Tibial nerve (tissue), 4 donors: Measurements from ENCODE around the gene DFFB. TPM values are rescaled to one million over a fixed set of nuclear protein-coding genes. Genes with fewer than 3 reads are reported as not detected.

Experiments used
- DNase-seq, 2 donors: peaks; one replicate each; pipeline ENCODE4 v3.0.0-alpha.2; 2019; ENCODE audit warnings: low spot score in 2 of 2
- H3K27ac ChIP-seq, 4 donors: fragments of 200-600 bp; sonication (generic) in 3 of 4; one replicate each; pipeline ENCODE4 v1.5.1; 2017 to 2019; ENCODE audit warnings: mild to moderate bottlenecking in 1 of 4
- H3K27me3 ChIP-seq, 2 donors: fragments of 200-600 bp; sonication (generic) in 1 of 2; one replicate each; pipeline versions ENCODE4 v1.5.1 to v1.6.0; 2017 to 2019
- H3K36me3 ChIP-seq, 3 donors: fragments of 200-600 bp; sonication (generic); one replicate each; pipeline ENCODE4 v1.5.1; 2018 to 2019
- H3K4me1 ChIP-seq, 4 donors: fragments of 200-600 bp; sonication (generic) in 3 of 4; one replicate each; pipeline ENCODE4 v1.5.1; 2017 to 2019
- H3K4me3 ChIP-seq, 4 donors: fragments of 200-600 bp; sonication (generic) in 3 of 4; one replicate each; pipeline ENCODE4 v1.5.1; 2017 to 2019; ENCODE audit warnings: mild to moderate bottlenecking in 1 of 4, moderate library complexity in 1 of 4
- H3K9me3 ChIP-seq, 4 donors: fragments of 200-600 bp; sonication (generic) in 3 of 4; one replicate each; pipeline ENCODE4 v1.5.1; 2017 to 2019
- EP300 ChIP-seq, 2 donors: sonication (generic); formaldehyde crosslinking; IDR thresholded peaks; one replicate each; pipeline ENCODE4 v1.6.1; 2017; ENCODE audit warnings: antibody characterized with exemption in 2 of 2, mild to moderate bottlenecking in 1 of 2
- POLR2A ChIP-seq, 2 donors: fragments of 450-650 bp; IDR thresholded peaks; one replicate each; pipeline ENCODE4 v1.6.1; 2017; ENCODE audit warnings: antibody characterized with exemption in 2 of 2, mild to moderate bottlenecking in 2 of 2, moderate library complexity in 2 of 2
- WGBS, 2 donors: methylation state at CpG; one replicate each; pipeline ENCODE4 v1.1.5; 2018; 5-methylcytosine and 5-hydroxymethylcytosine counted together
- total RNA-seq, 4 donors: library from RNA; depleted of rRNA; stranded (reverse); fragments of >200 nt; gene quantifications; one replicate each; pipeline ENCODE4 v1.1.0, GENCODE V29; 2016
- TF ChIP-seq, protein P1 (sequence below), 5 experiments: fragments of 200-600 bp in 3 of 5; fragments of 450-650 bp in 2 of 5; sonication (generic) in 3 of 5; IDR thresholded peaks; one replicate each; pipeline ENCODE4 v1.5.1; 2016 to 2019; ENCODE audit warnings: antibody characterized with exemption in 5 of 5, mild to moderate bottlenecking in 3 of 5, moderate library complexity in 2 of 5

Gene DFFB
- total RNA-seq, 4 donors from 2014 or later, result 7.0 to 17.7 (median 15.2) TPM

DNA sequence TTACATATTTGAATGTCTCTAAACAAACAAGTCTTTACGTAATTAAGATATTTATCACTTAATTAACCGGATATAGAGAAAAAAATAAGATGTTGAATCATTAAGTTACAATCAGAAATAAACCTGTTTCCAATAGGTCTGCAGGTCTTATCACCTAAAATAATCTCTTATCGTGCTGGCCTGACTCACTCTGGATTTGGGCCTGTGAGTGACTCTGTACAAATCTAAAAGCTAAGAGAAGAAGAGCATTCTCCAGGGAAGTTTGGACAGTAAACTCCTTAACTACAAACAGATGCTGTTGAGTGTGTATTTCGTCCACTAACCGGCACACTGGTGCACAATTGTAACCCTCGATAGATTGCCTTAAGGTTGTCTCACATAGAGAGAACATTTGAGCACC, 25.6 kb upstream of the DFFB start:
- H3K9me3 ChIP-seq, result peaks cover 0 to under 1% (median 0%) of the 10 kb centered on the region in 4 donors
- no peaks in the 10 kb centered on the region for H3K27me3 ChIP-seq
- no peaks in the 10 kb centered on the region for H3K4me1 ChIP-seq
- 62 to 75% methylated on average over 6 of the region's 6 CpGs for WGBS, 2 donors
- DNase-seq, result no peak
- H3K27ac ChIP-seq, result no peak overlapping the region
- no peak overlapping the region for H3K4me3 ChIP-seq
- H3K36me3 ChIP-seq, result peaks cover 0 to 96% (median 20%) of the 10 kb centered on the region in 3 donors
- TF ChIP-seq POLR2A (IDR thresholded peaks at IDR 0.05), result no peak
- TF ChIP-seq, protein P1, sequence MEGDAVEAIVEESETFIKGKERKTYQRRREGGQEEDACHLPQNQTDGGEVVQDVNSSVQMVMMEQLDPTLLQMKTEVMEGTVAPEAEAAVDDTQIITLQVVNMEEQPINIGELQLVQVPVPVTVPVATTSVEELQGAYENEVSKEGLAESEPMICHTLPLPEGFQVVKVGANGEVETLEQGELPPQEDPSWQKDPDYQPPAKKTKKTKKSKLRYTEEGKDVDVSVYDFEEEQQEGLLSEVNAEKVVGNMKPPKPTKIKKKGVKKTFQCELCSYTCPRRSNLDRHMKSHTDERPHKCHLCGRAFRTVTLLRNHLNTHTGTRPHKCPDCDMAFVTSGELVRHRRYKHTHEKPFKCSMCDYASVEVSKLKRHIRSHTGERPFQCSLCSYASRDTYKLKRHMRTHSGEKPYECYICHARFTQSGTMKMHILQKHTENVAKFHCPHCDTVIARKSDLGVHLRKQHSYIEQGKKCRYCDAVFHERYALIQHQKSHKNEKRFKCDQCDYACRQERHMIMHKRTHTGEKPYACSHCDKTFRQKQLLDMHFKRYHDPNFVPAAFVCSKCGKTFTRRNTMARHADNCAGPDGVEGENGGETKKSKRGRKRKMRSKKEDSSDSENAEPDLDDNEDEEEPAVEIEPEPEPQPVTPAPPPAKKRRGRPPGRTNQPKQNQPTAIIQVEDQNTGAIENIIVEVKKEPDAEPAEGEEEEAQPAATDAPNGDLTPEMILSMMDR (IDR thresholded peaks at IDR 0.05), result no peak
- TF ChIP-seq EP300 (IDR thresholded peaks at IDR 0.05), result no peak

DNA sequence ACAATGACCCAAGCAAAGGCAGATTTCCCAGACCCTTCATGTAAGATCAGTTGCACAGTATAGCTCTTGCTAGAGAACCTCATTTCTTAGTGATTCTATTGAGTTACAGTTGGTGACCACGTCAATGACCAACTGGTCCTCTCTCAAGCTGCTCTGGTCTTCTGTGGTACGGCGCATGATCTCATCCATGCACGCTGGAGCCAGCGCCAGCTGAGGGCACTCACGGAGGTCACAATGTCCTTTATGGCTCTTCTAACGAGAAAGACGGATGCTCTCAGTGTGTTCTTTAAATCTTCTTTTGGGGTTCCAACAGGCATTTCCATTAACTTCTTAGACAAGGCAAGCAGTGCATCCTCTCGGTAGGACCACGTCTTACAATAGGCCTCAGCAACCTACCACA, 22.6 kb upstream of the DFFB start:
- 93 to 94% methylated on average over 10 of the region's 10 CpGs for WGBS, 2 donors
- peaks cover 0 to 96% (median 24%) of the 10 kb centered on the region in 3 donors for H3K36me3 ChIP-seq
- H3K27ac ChIP-seq, result no peak overlapping the region
- peaks cover 0 to 16% (median 0%) of the 10 kb centered on the region in 4 donors for H3K9me3 ChIP-seq
- H3K4me1 ChIP-seq, result no peaks in the 10 kb centered on the region
- no peak for DNase-seq
- no peaks in the 10 kb centered on the region for H3K27me3 ChIP-seq
- H3K4me3 ChIP-seq, result no peak overlapping the region
- TF ChIP-seq, protein P1 (IDR thresholded peaks at IDR 0.05), result no peak
- TF ChIP-seq EP300 (IDR thresholded peaks at IDR 0.05) (no peak), POLR2A (IDR thresholded peaks at IDR 0.05) (no peak)

DNA sequence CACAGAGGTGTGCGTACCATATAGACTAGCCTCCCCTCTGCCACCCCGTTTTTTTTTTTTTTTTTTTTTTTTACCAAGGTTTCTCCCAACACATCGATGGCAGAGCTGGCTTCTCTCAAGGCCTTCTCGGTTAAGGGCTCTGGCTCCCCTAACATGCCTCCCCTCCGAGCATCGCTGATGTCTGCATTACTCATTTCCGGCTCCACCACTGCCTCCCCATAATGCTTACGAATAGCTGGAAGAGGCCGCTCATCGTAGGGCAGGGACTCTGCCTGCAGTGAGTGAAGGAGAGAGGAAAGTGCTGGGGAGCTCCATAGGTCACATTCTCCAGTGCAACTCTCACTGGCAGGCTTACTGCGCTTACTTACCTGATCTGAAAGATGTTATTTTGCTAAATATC, 20.9 kb upstream of the DFFB start:
- TF ChIP-seq POLR2A (IDR thresholded peaks at IDR 0.05) (no peak), EP300 (IDR thresholded peaks at IDR 0.05) (no peak)
- TF ChIP-seq, protein P1 (IDR thresholded peaks at IDR 0.05), result no peak
- Histone ChIP-seq H3K9me3 (peaks cover 0 to 16% (median 0%) of the 10 kb centered on the region in 4 donors), H3K27ac (no peak overlapping the region), H3K4me3 (no peak overlapping the region), H3K4me1 (no peaks in the 10 kb centered on the region), H3K36me3 (peaks cover 2 to 96% (median 24%) of the 10 kb centered on the region in 3 donors), H3K27me3 (no peaks in the 10 kb centered on the region)
- WGBS, 2 donors, result 95 to 97% methylated on average over 11 of the region's 11 CpGs
- DNase-seq, result no peak

DNA sequence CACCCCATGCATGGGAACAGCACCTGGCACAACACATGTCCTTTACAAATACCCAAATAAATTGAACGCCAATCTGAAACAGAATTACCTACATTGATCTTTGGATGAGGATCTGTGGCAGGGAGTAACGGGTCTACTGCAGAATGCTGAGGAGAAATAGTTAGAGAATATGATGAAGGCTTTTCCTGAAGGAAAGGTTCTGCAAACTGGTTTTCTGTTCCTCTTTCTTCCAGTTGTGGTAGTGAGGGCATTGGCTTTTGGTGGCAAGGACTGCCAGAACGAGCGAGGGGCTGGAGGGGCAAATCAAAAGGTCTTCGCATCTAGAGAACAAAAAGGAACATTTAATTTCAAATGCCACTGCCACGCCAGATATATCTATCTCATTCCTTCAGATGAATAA, 20.1 kb upstream of the DFFB start:
- no peak for DNase-seq
- H3K27ac ChIP-seq, result no peak overlapping the region
- no peaks in the 10 kb centered on the region for H3K4me1 ChIP-seq
- H3K4me3 ChIP-seq, result no peak overlapping the region
- WGBS, 2 donors, result 96 to 98% methylated on average over 6 of the region's 6 CpGs
- H3K36me3 ChIP-seq, result peaks cover 2 to 96% (median 24%) of the 10 kb centered on the region in 3 donors
- H3K27me3 ChIP-seq, result no peaks in the 10 kb centered on the region
- H3K9me3 ChIP-seq, result peaks cover 0 to 16% (median 0%) of the 10 kb centered on the region in 4 donors
- no peak for TF ChIP-seq EP300 (IDR thresholded peaks at IDR 0.05)
- TF ChIP-seq POLR2A (IDR thresholded peaks at IDR 0.05), result no peak
- TF ChIP-seq, protein P1 (IDR thresholded peaks at IDR 0.05), result no peak

DNA sequence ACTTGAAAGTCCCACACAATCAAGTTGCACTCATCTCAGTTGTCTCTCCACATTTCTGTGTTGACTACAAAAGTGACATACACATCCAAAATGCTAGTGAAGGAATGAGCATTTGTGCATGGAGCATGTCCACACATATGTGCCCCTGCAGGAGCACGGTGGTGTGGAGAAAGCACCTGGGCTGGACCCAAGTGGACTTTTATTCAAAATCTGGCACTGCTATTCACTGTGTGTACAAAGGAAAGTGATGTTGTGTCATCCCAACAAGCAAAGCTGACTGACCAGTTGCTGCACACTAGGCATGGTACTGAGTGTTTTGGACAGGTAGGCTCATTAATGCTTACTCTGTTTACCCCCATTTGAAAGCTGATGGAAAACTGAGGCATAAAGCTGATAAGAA, 19.6 kb upstream of the DFFB start:
- WGBS, 2 donors, result 93 to 100% methylated on average over 1 of the region's 1 CpG
- no peak overlapping the region for H3K4me3 ChIP-seq
- peaks cover 0 to 16% (median 0%) of the 10 kb centered on the region in 4 donors for H3K9me3 ChIP-seq
- TF ChIP-seq EP300 (IDR thresholded peaks at IDR 0.05) (no peak), POLR2A (IDR thresholded peaks at IDR 0.05) (no peak)
- TF ChIP-seq, protein P1 (IDR thresholded peaks at IDR 0.05), result no peak
- no peak for DNase-seq
- H3K36me3 ChIP-seq, result peaks cover 2 to 96% (median 23%) of the 10 kb centered on the region in 3 donors
- no peak overlapping the region for H3K27ac ChIP-seq
- H3K27me3 ChIP-seq, result no peaks in the 10 kb centered on the region
- H3K4me1 ChIP-seq, result no peaks in the 10 kb centered on the region
